Measurements from ENCODE around the gene ZNF141. TPM values are rescaled to one million over a fixed set of nuclear protein-coding genes. Genes with fewer than 3 reads are reported as not detected.
A peak's percentile ranks its signal among the peaks of the same experiment; 100 is the strongest.
"Not testable (repeated sequence)": the region's sequence is repeated elsewhere in the genome, so short reads cannot be mapped to it uniquely, and the experiment has no call there.

ZNF141 gene
- total RNA-seq, 1 experiment from 2014 or later: 42.1 TPM

- no peak overlapping the region for H3K18ac ChIP-seq (ENCODE audit: insufficient read length, low read depth, low read length)
- no peak for DNase-seq
- no peak overlapping the region for H3K14ac ChIP-seq (ENCODE audit: insufficient read depth, low read length)
- no peak overlapping the region for H3K56ac ChIP-seq (ENCODE audit: insufficient read length, low read depth, low read length)
- H3K4me1 Mint-ChIP-seq: peaks cover 5 to 10% of the 10 kb centered on the region in 2 experiments
- no peak overlapping the region for H3K27ac ChIP-seq (ENCODE audit: insufficient read length, low read depth, low read length)
- H2BK120ac ChIP-seq (ENCODE audit: low read depth, low read length, poor library complexity, severe bottlenecking): no peak overlapping the region
- H3K23me2 ChIP-seq (ENCODE audit: insufficient read length, low read depth, low read length, poor library complexity, severe bottlenecking): peaks cover 3% of the 10 kb centered on the region
- H2BK20ac ChIP-seq (ENCODE audit: low read depth, low read length, poor library complexity, severe bottlenecking): no peak overlapping the region
- H2BK12ac ChIP-seq (ENCODE audit: insufficient read length, low read depth, low read length): no peak overlapping the region
- no peak overlapping the region for H4K91ac ChIP-seq (ENCODE audit: insufficient read length, low read depth, low read length)
- H2BK5ac ChIP-seq (ENCODE audit: insufficient read length, low read length): no peak overlapping the region
- peaks cover 5% of the 10 kb centered on the region for H3K79me1 ChIP-seq (ENCODE audit: insufficient read depth, low read depth, low read length, poor library complexity, severe bottlenecking)
- no peak overlapping the region for H3K27ac Mint-ChIP-seq
- no peak overlapping the region for H2BK15ac ChIP-seq (ENCODE audit: low read depth, low read length)
- H2AK5ac ChIP-seq (ENCODE audit: insufficient read length, low read length): no peak overlapping the region
- no peaks in the 10 kb centered on the region; the same call in none of the 2 replicates for H3K27me3 Mint-ChIP-seq (ENCODE audit: low read depth)
- H3T11ph ChIP-seq (ENCODE audit: low read length): no peak overlapping the region
- no peaks in the 10 kb centered on the region for H3K27me3 ChIP-seq (ENCODE audit: insufficient read depth, low read length)
- H3K36me3 Mint-ChIP-seq (ENCODE audit: insufficient read depth in 1 of 3, low read depth in 3 of 3): peaks cover 22 to 27% (median 25%) of the 10 kb centered on the region in 3 experiments
- H3K4ac ChIP-seq (ENCODE audit: low read depth, low read length): no peak overlapping the region
- H4K5ac ChIP-seq (ENCODE audit: insufficient read length, low read depth, low read length): no peak overlapping the region
- no peaks in the 10 kb centered on the region for H4K20me1 ChIP-seq (ENCODE audit: control insufficient read depth, insufficient read depth, insufficient read length)
- H2AFZ ChIP-seq (ENCODE audit: low read length): no peak overlapping the region
- H3K9me3 Mint-ChIP-seq: peaks cover 67 to 80% of the 10 kb centered on the region in 2 experiments
- H3K23ac ChIP-seq (ENCODE audit: insufficient read length, low read depth, low read length): no peak overlapping the region
- no peak overlapping the region for H3K9ac ChIP-seq (ENCODE audit: extremely low read depth, insufficient read length, low read length)
- no peak overlapping the region for H3K4me2 ChIP-seq (ENCODE audit: insufficient read depth, insufficient read length, low read length)
- no peaks in the 10 kb centered on the region for H3K9me3 ChIP-seq (ENCODE audit: control insufficient read depth, low read depth, low read length)
- peaks cover 47% of the 10 kb centered on the region; the same call in 1 of the 2 replicates for H3K79me2 ChIP-seq (ENCODE audit: insufficient read depth, low read length)
- no peak for TF ChIP-seq CTCF (conservative IDR thresholded peaks at IDR 0.05)
- H3K4me1 ChIP-seq (ENCODE audit: insufficient read depth, low read length): peaks cover 5% of the 10 kb centered on the region; the same call in 1 of the 2 replicates
- no CpG with 5 or more reads among the region's 4 CpGs for WGBS (ENCODE audit: extremely low coverage, insufficient read length, low lambda C conversion rate)
- H3K4me3 Mint-ChIP-seq: no peak overlapping the region
- no peak overlapping the region for H4K8ac ChIP-seq (replicated peaks; ENCODE audit: insufficient read length, low read depth, low read length)
Measured at GRCh38 chr4:302381-302780, 35.2 kb upstream of the ZNF141 start.

GRCh38 chr4:304516-304915 is 33.1 kb upstream of the ZNF141 start:
- not testable (repeated sequence) for H3K79me1 ChIP-seq (ENCODE audit: insufficient read depth, low read depth, low read length, poor library complexity, severe bottlenecking); H3T11ph ChIP-seq (ENCODE audit: low read length); H2AFZ ChIP-seq (ENCODE audit: low read length); H2BK15ac ChIP-seq (ENCODE audit: low read depth, low read length); H3K27me3 Mint-ChIP-seq (ENCODE audit: low read depth); H3K18ac ChIP-seq (ENCODE audit: insufficient read length, low read depth, low read length); DNase-seq; H4K20me1 ChIP-seq (ENCODE audit: control insufficient read depth, insufficient read depth, insufficient read length); H3K27ac ChIP-seq (ENCODE audit: insufficient read length, low read depth, low read length); H3K4me1 ChIP-seq (ENCODE audit: insufficient read depth, low read length); H2BK12ac ChIP-seq (ENCODE audit: insufficient read length, low read depth, low read length); H3K23me2 ChIP-seq (ENCODE audit: insufficient read length, low read depth, low read length, poor library complexity, severe bottlenecking); H3K9me3 ChIP-seq (ENCODE audit: control insufficient read depth, low read depth, low read length); H2AK5ac ChIP-seq (ENCODE audit: insufficient read length, low read length); H2BK5ac ChIP-seq (ENCODE audit: insufficient read length, low read length); H2BK120ac ChIP-seq (ENCODE audit: low read depth, low read length, poor library complexity, severe bottlenecking); H3K23ac ChIP-seq (ENCODE audit: insufficient read length, low read depth, low read length); H2BK20ac ChIP-seq (ENCODE audit: low read depth, low read length, poor library complexity, severe bottlenecking); H3K4ac ChIP-seq (ENCODE audit: low read depth, low read length); H4K8ac ChIP-seq (replicated peaks; ENCODE audit: insufficient read length, low read depth, low read length); H3K27me3 ChIP-seq (ENCODE audit: insufficient read depth, low read length); H4K5ac ChIP-seq (ENCODE audit: insufficient read length, low read depth, low read length)
- peak overlapping the region; percentile 94 for H3K56ac ChIP-seq (ENCODE audit: insufficient read length, low read depth, low read length)
- H3K9me3 Mint-ChIP-seq: peaks cover 72 to 78% of the 10 kb centered on the region in 2 experiments
- WGBS (ENCODE audit: extremely low coverage, insufficient read length, low lambda C conversion rate): no CpG with 5 or more reads among the region's 20 CpGs
- H3K79me2 ChIP-seq (ENCODE audit: insufficient read depth, low read length): peaks cover 36% of the 10 kb centered on the region; the same call in 1 of the 2 replicates
- H3K9ac ChIP-seq (ENCODE audit: extremely low read depth, insufficient read length, low read length): peak overlapping the region; percentile 99
- H3K4me1 Mint-ChIP-seq: peaks cover 5 to 10% of the 10 kb centered on the region in 2 experiments
- peaks cover 22 to 26% (median 22%) of the 10 kb centered on the region in 3 experiments for H3K36me3 Mint-ChIP-seq (ENCODE audit: insufficient read depth in 1 of 3, low read depth in 3 of 3)
- H3K27ac Mint-ChIP-seq: peak overlapping the region in 1 of 3 experiments; percentile 53; a peak in 1 of 7 replicates
- peak overlapping the region; percentile 92 for H3K4me2 ChIP-seq (ENCODE audit: insufficient read depth, insufficient read length, low read length)
- H3K14ac ChIP-seq (ENCODE audit: insufficient read depth, low read length): peak overlapping the region; percentile 98
- H4K91ac ChIP-seq (ENCODE audit: insufficient read length, low read depth, low read length): peak overlapping the region; percentile 82
- H3K4me3 Mint-ChIP-seq: peak overlapping the region; percentile 80 to 86
